Measurements from ENCODE around the gene MED14.

MED14 gene

DNA sequence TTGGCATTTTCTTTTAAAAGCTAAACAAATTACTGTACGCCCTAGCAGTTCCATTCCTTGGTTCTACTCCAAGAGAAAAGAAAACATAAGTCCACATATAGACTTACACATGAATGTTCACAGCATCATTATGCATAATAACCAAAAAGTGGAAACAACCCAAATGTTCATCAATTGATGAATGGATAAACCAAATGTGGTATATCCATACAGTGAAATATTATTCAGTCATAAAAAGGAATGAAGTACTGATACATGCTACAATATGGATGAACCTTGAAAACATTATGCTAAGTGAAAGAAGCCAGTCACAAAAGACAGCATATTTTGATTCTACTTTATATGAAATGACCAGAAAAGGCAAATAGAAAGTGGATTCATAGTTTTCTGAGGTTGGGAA lies 36.5 kb downstream of the MED14 start:
- peaks cover 11% of the 10 kb centered on the region for H3K4me1 ChIP-seq (ENCODE audit: low read length)
- H3K27me3 ChIP-seq (ENCODE audit: low read depth, low read length): no peaks in the 10 kb centered on the region
- H3K4me2 ChIP-seq (ENCODE audit: low read length): no peak overlapping the region
- no peak overlapping the region for H3K4me3 ChIP-seq (ENCODE audit: low read length)
- no peak overlapping the region for H3K9ac ChIP-seq (ENCODE audit: low read length)
- no peak overlapping the region for H3K27ac ChIP-seq (ENCODE audit: low read length)
- TF ChIP-seq, protein P1, sequence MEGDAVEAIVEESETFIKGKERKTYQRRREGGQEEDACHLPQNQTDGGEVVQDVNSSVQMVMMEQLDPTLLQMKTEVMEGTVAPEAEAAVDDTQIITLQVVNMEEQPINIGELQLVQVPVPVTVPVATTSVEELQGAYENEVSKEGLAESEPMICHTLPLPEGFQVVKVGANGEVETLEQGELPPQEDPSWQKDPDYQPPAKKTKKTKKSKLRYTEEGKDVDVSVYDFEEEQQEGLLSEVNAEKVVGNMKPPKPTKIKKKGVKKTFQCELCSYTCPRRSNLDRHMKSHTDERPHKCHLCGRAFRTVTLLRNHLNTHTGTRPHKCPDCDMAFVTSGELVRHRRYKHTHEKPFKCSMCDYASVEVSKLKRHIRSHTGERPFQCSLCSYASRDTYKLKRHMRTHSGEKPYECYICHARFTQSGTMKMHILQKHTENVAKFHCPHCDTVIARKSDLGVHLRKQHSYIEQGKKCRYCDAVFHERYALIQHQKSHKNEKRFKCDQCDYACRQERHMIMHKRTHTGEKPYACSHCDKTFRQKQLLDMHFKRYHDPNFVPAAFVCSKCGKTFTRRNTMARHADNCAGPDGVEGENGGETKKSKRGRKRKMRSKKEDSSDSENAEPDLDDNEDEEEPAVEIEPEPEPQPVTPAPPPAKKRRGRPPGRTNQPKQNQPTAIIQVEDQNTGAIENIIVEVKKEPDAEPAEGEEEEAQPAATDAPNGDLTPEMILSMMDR (IDR thresholded peaks at IDR 0.05; ENCODE audit: low read depth, low read length): no peak
- no peak for TF ChIP-seq EZH2phosphoT487 (IDR thresholded peaks at IDR 0.05; ENCODE audit: low read depth)
- H2AFZ ChIP-seq (ENCODE audit: low read depth, low read length): no peak overlapping the region
- no peaks in the 10 kb centered on the region for H3K79me2 ChIP-seq (ENCODE audit: low read length)
- peaks cover 47% of the 10 kb centered on the region for H3K36me3 ChIP-seq (replicated peaks; ENCODE audit: low read depth, low read length)
- H4K20me1 ChIP-seq (ENCODE audit: insufficient read depth, low read length): no peaks in the 10 kb centered on the region
- no peaks in the 10 kb centered on the region for H3K9me3 ChIP-seq (ENCODE audit: insufficient read depth, low read length)

DNA sequence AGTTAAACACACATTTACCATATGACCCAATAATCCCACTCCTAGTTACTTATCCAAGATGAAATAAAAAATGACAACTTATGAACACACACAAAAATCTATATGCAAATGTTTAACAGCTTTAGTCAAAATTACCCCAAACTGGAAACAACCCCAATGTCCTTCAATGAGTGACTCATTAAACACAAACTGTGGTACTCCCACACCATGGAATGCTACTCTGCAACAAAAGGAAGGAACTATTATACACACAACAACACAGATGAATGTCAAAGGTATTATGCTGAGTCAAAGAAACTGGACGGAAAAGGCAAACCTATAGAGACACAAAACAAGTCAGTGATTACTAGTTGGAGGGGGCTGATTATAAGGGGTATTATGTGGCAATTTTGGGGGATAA lies 40.5 kb downstream of the MED14 start:
- Histone ChIP-seq H3K36me3 (replicated peaks; ENCODE audit: low read depth, low read length) (peaks cover 57% of the 10 kb centered on the region), H3K4me2 (ENCODE audit: low read length) (no peak overlapping the region), H3K27me3 (ENCODE audit: low read depth, low read length) (no peaks in the 10 kb centered on the region), H3K9me3 (ENCODE audit: insufficient read depth, low read length) (no peaks in the 10 kb centered on the region), H3K27ac (ENCODE audit: low read length) (no peak overlapping the region), H2AFZ (ENCODE audit: low read depth, low read length) (no peak overlapping the region), H4K20me1 (ENCODE audit: insufficient read depth, low read length) (no peaks in the 10 kb centered on the region), H3K9ac (ENCODE audit: low read length) (no peak overlapping the region), H3K4me3 (ENCODE audit: low read length) (no peak overlapping the region), H3K4me1 (ENCODE audit: low read length) (peaks cover 6% of the 10 kb centered on the region), H3K79me2 (ENCODE audit: low read length) (no peaks in the 10 kb centered on the region)
- no peak for TF ChIP-seq EZH2phosphoT487 (IDR thresholded peaks at IDR 0.05; ENCODE audit: low read depth)
- TF ChIP-seq, protein P1 (IDR thresholded peaks at IDR 0.05; ENCODE audit: low read depth, low read length): no peak

DNA sequence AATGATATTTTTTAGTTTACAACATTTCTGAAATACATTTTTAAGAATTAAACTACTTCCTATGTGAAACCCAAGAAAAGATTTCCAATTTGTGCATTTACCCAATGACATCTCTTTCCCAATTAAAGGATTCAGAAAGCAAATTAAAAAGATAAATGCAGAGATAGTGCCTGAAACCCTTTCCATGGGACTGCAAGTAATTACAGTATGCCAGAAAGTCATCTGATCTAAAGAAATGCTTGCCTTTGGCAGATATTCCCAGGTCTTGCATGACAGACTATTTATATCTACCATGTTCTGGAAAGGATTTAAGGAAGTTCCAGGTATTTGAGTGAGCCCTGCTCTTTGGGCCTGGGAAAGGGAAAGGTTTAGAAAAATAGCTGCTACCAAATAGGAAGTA lies 46.4 kb downstream of the MED14 start:
- Histone ChIP-seq H3K36me3 (replicated peaks; ENCODE audit: low read depth, low read length) (peaks cover 42% of the 10 kb centered on the region), H2AFZ (ENCODE audit: low read depth, low read length) (no peak overlapping the region), H4K20me1 (ENCODE audit: insufficient read depth, low read length) (no peaks in the 10 kb centered on the region), H3K9me3 (ENCODE audit: insufficient read depth, low read length) (no peaks in the 10 kb centered on the region), H3K4me3 (ENCODE audit: low read length) (no peak overlapping the region), H3K4me1 (ENCODE audit: low read length) (peaks cover 27% of the 10 kb centered on the region), H3K79me2 (ENCODE audit: low read length) (no peaks in the 10 kb centered on the region; the same call in 1 of the 2 replicates), H3K27ac (ENCODE audit: low read length) (no peak overlapping the region), H3K9ac (ENCODE audit: low read length) (no peak overlapping the region), H3K27me3 (ENCODE audit: low read depth, low read length) (no peaks in the 10 kb centered on the region), H3K4me2 (ENCODE audit: low read length) (no peak overlapping the region)
- TF ChIP-seq, protein P1 (IDR thresholded peaks at IDR 0.05; ENCODE audit: low read depth, low read length): no peak
- no peak for TF ChIP-seq EZH2phosphoT487 (IDR thresholded peaks at IDR 0.05; ENCODE audit: low read depth)

DNA sequence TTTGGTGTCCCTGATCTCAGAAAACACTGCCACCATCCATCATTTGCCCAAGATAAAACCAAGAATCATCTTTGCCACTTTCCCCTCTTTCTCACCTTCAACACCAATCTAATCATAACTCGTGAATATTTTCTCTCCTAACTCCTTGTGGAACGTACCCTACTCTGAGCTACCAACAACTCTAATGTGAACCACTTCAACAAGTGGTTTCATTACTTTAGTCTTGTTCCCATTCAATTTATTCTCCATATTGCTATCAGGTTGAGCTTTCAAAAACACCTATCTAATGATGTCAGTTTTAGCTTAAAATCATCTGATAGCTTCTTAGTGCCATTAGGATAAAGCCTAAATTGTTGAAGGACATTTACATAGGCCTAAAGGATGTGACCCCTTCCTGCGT lies 48.2 kb downstream of the MED14 start:
- H3K79me2 ChIP-seq (ENCODE audit: low read length): no peaks in the 10 kb centered on the region; the same call in 1 of the 2 replicates
- no peak overlapping the region for H3K9ac ChIP-seq (ENCODE audit: low read length)
- TF ChIP-seq EZH2phosphoT487 (IDR thresholded peaks at IDR 0.05; ENCODE audit: low read depth): no peak
- no peaks in the 10 kb centered on the region for H4K20me1 ChIP-seq (ENCODE audit: insufficient read depth, low read length)
- no peaks in the 10 kb centered on the region for H3K9me3 ChIP-seq (ENCODE audit: insufficient read depth, low read length)
- H3K4me2 ChIP-seq (ENCODE audit: low read length): no peak overlapping the region
- peaks cover 39% of the 10 kb centered on the region for H3K36me3 ChIP-seq (replicated peaks; ENCODE audit: low read depth, low read length)
- no peak overlapping the region for H3K4me3 ChIP-seq (ENCODE audit: low read length)
- H2AFZ ChIP-seq (ENCODE audit: low read depth, low read length): no peak overlapping the region
- no peaks in the 10 kb centered on the region for H3K27me3 ChIP-seq (ENCODE audit: low read depth, low read length)
- H3K27ac ChIP-seq (ENCODE audit: low read length): no peak overlapping the region
- H3K4me1 ChIP-seq (ENCODE audit: low read length): peaks cover 31% of the 10 kb centered on the region

Data from OCI-LY3 (cell line).